Measurements from ENCODE around the gene TTC13. TPM values are rescaled to one million over a fixed set of nuclear protein-coding genes. Genes with fewer than 3 reads are reported as not detected.

TTC13 gene
- total and polyA plus RNA-seq, 2 of the 4 experiments (the other 2 are of a cell fraction), result 6.1 to 9.1 TPM

- WGBS, 2 experiments (ENCODE audit: extremely low coverage in 2 of 2, insufficient read length in 1 of 2), result 0% methylated on average over 4 of the region's 17 CpGs; no CpG with 5 or more reads in 1 of the 2 experiments
- peak overlapping the region; percentile 94 for H3K56ac ChIP-seq (ENCODE audit: extremely low read depth, insufficient read depth, low read length)
- peak overlapping the region; percentile 93 for H3K4me2 ChIP-seq (ENCODE audit: low read depth, low read length)
- intact Hi-C loops (cut with micrococcal nuclease) (loop anchor here (1.0 to 5.0 kb wide), 3 partner anchors 50 to 343 kb away; partner anchors contain the start of gene FAM89A), dilution Hi-C loops (cut with HindIII; ENCODE audit: low sequenced_read_pairs, unreplicated experiment) (no loop called here), in situ Hi-C loops (cut with MboI; ENCODE audit: low sequenced_read_pairs) (loop anchor here (25.0 kb wide), 1 partner anchor 780 kb away; no protein-coding TSS in a partner anchor)
- H3K9me3 ChIP-seq (ENCODE audit: control insufficient read depth, insufficient read depth, low read length), result no peaks in the 10 kb centered on the region
- peak overlapping the region; percentile 100 for H3K4me3 ChIP-seq (ENCODE audit: insufficient read depth, low read depth, low read length)
- TF ChIP-seq POLR2A (IDR thresholded peaks at IDR 0.05; ENCODE audit: low read depth, low read length) (peak; percentile 61; the same call in 1 of the 2 replicates), RCOR1 (IDR thresholded peaks at IDR 0.05; ENCODE audit: insufficient replicate concordance, low read length) (no peak)
- H3K27me3 ChIP-seq (ENCODE audit: control insufficient read depth, insufficient read depth, low read length), result no peaks in the 10 kb centered on the region
- DNase-seq (no peak), ATAC-seq (ENCODE audit: low read depth) (no peak)
- ChIA-PET CTCF (interaction anchor here (0.6 to 1.4 kb wide), 3 partner anchors 37 to 69 kb away, joined by 3 to 4 read pairs (median 3); no protein-coding TSS in a partner anchor), POLR2A (ENCODE audit: unreplicated experiment) (interaction anchor here (0.6 to 0.9 kb wide), 3 partner anchors 11 to 30 kb away, joined by 3 to 7 read pairs (median 3); no protein-coding TSS in a partner anchor)
- H4K5ac ChIP-seq (ENCODE audit: low read depth, low read length), result peak overlapping the region; percentile 85
- TSS peak; percentile 24 for BruUV-seq (replicated peaks)
- H3K4me1 ChIP-seq (ENCODE audit: control insufficient read depth, insufficient read depth, low read length), result peaks cover 30% of the 10 kb centered on the region
- H3K18ac ChIP-seq (ENCODE audit: low read depth, low read length), result peak overlapping the region; percentile 91
- H2AK9ac ChIP-seq (replicated peaks; ENCODE audit: low read depth, low read length, poor library complexity), result peak overlapping the region; percentile 84
- peak overlapping the region; percentile 6 to 76; a peak in 3 of 4 replicates for H4K8ac ChIP-seq (ENCODE audit: low read depth in 2 of 2, low read length in 2 of 2)
- H2AFZ ChIP-seq (replicated peaks; ENCODE audit: low read length, poor library complexity), result no peak overlapping the region
- H3K79me1 ChIP-seq (ENCODE audit: low read depth in 1 of 2, low read length in 2 of 2), result peaks cover 10 to 57% of the 10 kb centered on the region in 2 experiments
- peak overlapping the region; percentile 99 for H3K23ac ChIP-seq (ENCODE audit: low read depth, low read length)
- peak overlapping the region; percentile 94 for H3K14ac ChIP-seq (replicated peaks; ENCODE audit: low read depth, low read length)
- H2AK5ac ChIP-seq (ENCODE audit: low read depth, low read length), result peak overlapping the region; percentile 81
- H4K20me1 ChIP-seq (ENCODE audit: insufficient read depth, low read length), result peaks cover 41% of the 10 kb centered on the region
- H2BK120ac ChIP-seq (ENCODE audit: low read depth, low read length), result peak overlapping the region; percentile 85
- peak overlapping the region; percentile 100 for H3K27ac ChIP-seq (ENCODE audit: insufficient read depth, low read length)
- H3K4ac ChIP-seq (ENCODE audit: low read depth, low read length), result peak overlapping the region; percentile 95
- H2BK15ac ChIP-seq (ENCODE audit: low read depth, low read length), result peak overlapping the region; percentile 87
- peaks cover 12% of the 10 kb centered on the region for H3K36me3 ChIP-seq (ENCODE audit: control insufficient read depth, insufficient read depth, low read length)
- peaks cover 19% of the 10 kb centered on the region for H3K9me1 ChIP-seq (ENCODE audit: insufficient read depth, low read length)
- peak overlapping the region; percentile 64 for H2BK20ac ChIP-seq (ENCODE audit: low read depth, low read length)
- peak overlapping the region; percentile 87 for H4K91ac ChIP-seq (ENCODE audit: insufficient read depth, low read depth, low read length)
- peak overlapping the region; percentile 100 for H3K9ac ChIP-seq (ENCODE audit: low read depth, low read length)
- peak overlapping the region; percentile 95 for H2BK5ac ChIP-seq (ENCODE audit: low read depth, low read length, poor library complexity, severe bottlenecking)
Measured at GRCh38 chr1:230867101-230867902, 111.4 kb downstream of the TTC13 start.
